ENCODE results near the gene ERCC6L2.

ERCC6L2 gene

GRCh38 chr9:95910023-95910707 is 34.7 kb downstream of the ERCC6L2 start:
- Histone ChIP-seq H3K36me3 (ENCODE audit: control insufficient read depth, insufficient read depth, low read length) (no peaks in the 10 kb centered on the region), H3K4me3 (ENCODE audit: low read length) (no peak overlapping the region), H3K27me3 (ENCODE audit: control insufficient read depth, insufficient read depth, low read length) (no peaks in the 10 kb centered on the region), H3K27ac (ENCODE audit: low read depth, low read length) (no peak overlapping the region), H3K4me1 (ENCODE audit: control insufficient read depth, insufficient read depth, low read length) (no peaks in the 10 kb centered on the region), H3K9ac (ENCODE audit: low read length) (no peak overlapping the region)

GRCh38 chr9:95910770-95911340 is 35.4 kb downstream of the ERCC6L2 start:
- Histone ChIP-seq H3K4me3 (ENCODE audit: low read length) (no peak overlapping the region), H3K27me3 (ENCODE audit: control insufficient read depth, insufficient read depth, low read length) (no peaks in the 10 kb centered on the region), H3K4me1 (ENCODE audit: control insufficient read depth, insufficient read depth, low read length) (no peaks in the 10 kb centered on the region), H3K36me3 (ENCODE audit: control insufficient read depth, insufficient read depth, low read length) (no peaks in the 10 kb centered on the region), H3K27ac (ENCODE audit: low read depth, low read length) (no peak overlapping the region), H3K9ac (ENCODE audit: low read length) (no peak overlapping the region)

- Histone ChIP-seq H3K4me3 (ENCODE audit: low read length) (no peak overlapping the region), H3K9ac (ENCODE audit: low read length) (no peak overlapping the region), H3K27me3 (ENCODE audit: control insufficient read depth, insufficient read depth, low read length) (no peaks in the 10 kb centered on the region), H3K4me1 (ENCODE audit: control insufficient read depth, insufficient read depth, low read length) (no peaks in the 10 kb centered on the region), H3K36me3 (ENCODE audit: control insufficient read depth, insufficient read depth, low read length) (peaks cover 2% of the 10 kb centered on the region), H3K27ac (ENCODE audit: low read depth, low read length) (no peak overlapping the region)
Measured at GRCh38 chr9:95912773-95913172, 37.3 kb downstream of the ERCC6L2 start.

- Histone ChIP-seq H3K4me3 (ENCODE audit: low read length) (no peak overlapping the region), H3K27ac (ENCODE audit: low read depth, low read length) (no peak overlapping the region), H3K27me3 (ENCODE audit: control insufficient read depth, insufficient read depth, low read length) (no peaks in the 10 kb centered on the region), H3K4me1 (ENCODE audit: control insufficient read depth, insufficient read depth, low read length) (no peaks in the 10 kb centered on the region), H3K36me3 (ENCODE audit: control insufficient read depth, insufficient read depth, low read length) (peaks cover 7% of the 10 kb centered on the region), H3K9ac (ENCODE audit: low read length) (no peak overlapping the region)
Measured at GRCh38 chr9:95920017-95920416, 44.5 kb downstream of the ERCC6L2 start.

GRCh38 chr9:95923794-95924193 is 48.3 kb downstream of the ERCC6L2 start:
- H3K27me3 ChIP-seq (ENCODE audit: control insufficient read depth, insufficient read depth, low read length) = no peaks in the 10 kb centered on the region
- peaks cover 8% of the 10 kb centered on the region for H3K36me3 ChIP-seq (ENCODE audit: control insufficient read depth, insufficient read depth, low read length)
- H3K4me3 ChIP-seq (ENCODE audit: low read length) = no peak overlapping the region
- no peaks in the 10 kb centered on the region for H3K4me1 ChIP-seq (ENCODE audit: control insufficient read depth, insufficient read depth, low read length)
- H3K27ac ChIP-seq (ENCODE audit: low read depth, low read length) = no peak overlapping the region
- no peak overlapping the region for H3K9ac ChIP-seq (ENCODE audit: low read length)

GRCh38 chr9:95924987-95925386 is 49.5 kb downstream of the ERCC6L2 start:
- no peak overlapping the region for H3K9ac ChIP-seq (ENCODE audit: low read length)
- peaks cover 8% of the 10 kb centered on the region for H3K36me3 ChIP-seq (ENCODE audit: control insufficient read depth, insufficient read depth, low read length)
- no peak overlapping the region for H3K27ac ChIP-seq (ENCODE audit: low read depth, low read length)
- H3K4me1 ChIP-seq (ENCODE audit: control insufficient read depth, insufficient read depth, low read length) = no peaks in the 10 kb centered on the region
- H3K4me3 ChIP-seq (ENCODE audit: low read length) = no peak overlapping the region
- no peaks in the 10 kb centered on the region for H3K27me3 ChIP-seq (ENCODE audit: control insufficient read depth, insufficient read depth, low read length)

- no peaks in the 10 kb centered on the region for H3K27me3 ChIP-seq (ENCODE audit: control insufficient read depth, insufficient read depth, low read length)
- H3K4me3 ChIP-seq (ENCODE audit: low read length) = no peak overlapping the region
- H3K27ac ChIP-seq (ENCODE audit: low read depth, low read length) = no peak overlapping the region
- no peaks in the 10 kb centered on the region for H3K4me1 ChIP-seq (ENCODE audit: control insufficient read depth, insufficient read depth, low read length)
- peaks cover 14% of the 10 kb centered on the region for H3K36me3 ChIP-seq (ENCODE audit: control insufficient read depth, insufficient read depth, low read length)
- no peak overlapping the region for H3K9ac ChIP-seq (ENCODE audit: low read length)
Measured at GRCh38 chr9:95927271-95928004, 51.9 kb downstream of the ERCC6L2 start.

GRCh38 chr9:95930277-95930676 is 54.8 kb downstream of the ERCC6L2 start:
- no peak overlapping the region for H3K27ac ChIP-seq (ENCODE audit: low read depth, low read length)
- peaks cover 12% of the 10 kb centered on the region for H3K36me3 ChIP-seq (ENCODE audit: control insufficient read depth, insufficient read depth, low read length)
- no peaks in the 10 kb centered on the region for H3K27me3 ChIP-seq (ENCODE audit: control insufficient read depth, insufficient read depth, low read length)
- H3K4me3 ChIP-seq (ENCODE audit: low read length) = no peak overlapping the region
- no peak overlapping the region for H3K9ac ChIP-seq (ENCODE audit: low read length)
- H3K4me1 ChIP-seq (ENCODE audit: control insufficient read depth, insufficient read depth, low read length) = no peaks in the 10 kb centered on the region

- Histone ChIP-seq H3K36me3 (ENCODE audit: control insufficient read depth, insufficient read depth, low read length) (peaks cover 9% of the 10 kb centered on the region), H3K4me3 (ENCODE audit: low read length) (no peak overlapping the region), H3K27ac (ENCODE audit: low read depth, low read length) (no peak overlapping the region), H3K27me3 (ENCODE audit: control insufficient read depth, insufficient read depth, low read length) (no peaks in the 10 kb centered on the region), H3K9ac (ENCODE audit: low read length) (no peak overlapping the region), H3K4me1 (ENCODE audit: control insufficient read depth, insufficient read depth, low read length) (no peaks in the 10 kb centered on the region)
Measured at GRCh38 chr9:95935861-95936578, 60.5 kb downstream of the ERCC6L2 start.

GRCh38 chr9:95936579-95937075 is 61.1 kb downstream of the ERCC6L2 start:
- Histone ChIP-seq H3K27ac (ENCODE audit: low read depth, low read length) (no peak overlapping the region), H3K36me3 (ENCODE audit: control insufficient read depth, insufficient read depth, low read length) (peaks cover 9% of the 10 kb centered on the region), H3K9ac (ENCODE audit: low read length) (no peak overlapping the region), H3K4me1 (ENCODE audit: control insufficient read depth, insufficient read depth, low read length) (no peaks in the 10 kb centered on the region), H3K27me3 (ENCODE audit: control insufficient read depth, insufficient read depth, low read length) (no peaks in the 10 kb centered on the region), H3K4me3 (ENCODE audit: low read length) (no peak overlapping the region)

- Histone ChIP-seq H3K4me3 (ENCODE audit: low read length) (no peak overlapping the region), H3K36me3 (ENCODE audit: control insufficient read depth, insufficient read depth, low read length) (peaks cover 8% of the 10 kb centered on the region), H3K27ac (ENCODE audit: low read depth, low read length) (no peak overlapping the region), H3K4me1 (ENCODE audit: control insufficient read depth, insufficient read depth, low read length) (no peaks in the 10 kb centered on the region), H3K9ac (ENCODE audit: low read length) (no peak overlapping the region), H3K27me3 (ENCODE audit: control insufficient read depth, insufficient read depth, low read length) (no peaks in the 10 kb centered on the region)
Measured at GRCh38 chr9:95937131-95937530, 61.6 kb downstream of the ERCC6L2 start.

- Histone ChIP-seq H3K4me3 (ENCODE audit: low read length) (no peak overlapping the region), H3K4me1 (ENCODE audit: control insufficient read depth, insufficient read depth, low read length) (no peaks in the 10 kb centered on the region), H3K27ac (ENCODE audit: low read depth, low read length) (no peak overlapping the region), H3K27me3 (ENCODE audit: control insufficient read depth, insufficient read depth, low read length) (no peaks in the 10 kb centered on the region), H3K36me3 (ENCODE audit: control insufficient read depth, insufficient read depth, low read length) (peaks cover 6% of the 10 kb centered on the region), H3K9ac (ENCODE audit: low read length) (no peak overlapping the region)
Measured at GRCh38 chr9:95938724-95939123, 63.2 kb downstream of the ERCC6L2 start.
